GM19324 (cell line): ENCODE data around the gene NEIL3.

Experiments used
- ATAC-seq: cut with Tn5 transposase; IDR thresholded peaks from one replicate; pipeline ENCODE4 v1.9.1; 2021; ENCODE audit warnings: mild to moderate bottlenecking, moderate library complexity; ENCODE audit not compliant: unreplicated experiment, low FRiP score

NEIL3 gene, protein sequence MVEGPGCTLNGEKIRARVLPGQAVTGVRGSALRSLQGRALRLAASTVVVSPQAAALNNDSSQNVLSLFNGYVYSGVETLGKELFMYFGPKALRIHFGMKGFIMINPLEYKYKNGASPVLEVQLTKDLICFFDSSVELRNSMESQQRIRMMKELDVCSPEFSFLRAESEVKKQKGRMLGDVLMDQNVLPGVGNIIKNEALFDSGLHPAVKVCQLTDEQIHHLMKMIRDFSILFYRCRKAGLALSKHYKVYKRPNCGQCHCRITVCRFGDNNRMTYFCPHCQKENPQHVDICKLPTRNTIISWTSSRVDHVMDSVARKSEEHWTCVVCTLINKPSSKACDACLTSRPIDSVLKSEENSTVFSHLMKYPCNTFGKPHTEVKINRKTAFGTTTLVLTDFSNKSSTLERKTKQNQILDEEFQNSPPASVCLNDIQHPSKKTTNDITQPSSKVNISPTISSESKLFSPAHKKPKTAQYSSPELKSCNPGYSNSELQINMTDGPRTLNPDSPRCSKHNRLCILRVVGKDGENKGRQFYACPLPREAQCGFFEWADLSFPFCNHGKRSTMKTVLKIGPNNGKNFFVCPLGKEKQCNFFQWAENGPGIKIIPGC

DNA sequence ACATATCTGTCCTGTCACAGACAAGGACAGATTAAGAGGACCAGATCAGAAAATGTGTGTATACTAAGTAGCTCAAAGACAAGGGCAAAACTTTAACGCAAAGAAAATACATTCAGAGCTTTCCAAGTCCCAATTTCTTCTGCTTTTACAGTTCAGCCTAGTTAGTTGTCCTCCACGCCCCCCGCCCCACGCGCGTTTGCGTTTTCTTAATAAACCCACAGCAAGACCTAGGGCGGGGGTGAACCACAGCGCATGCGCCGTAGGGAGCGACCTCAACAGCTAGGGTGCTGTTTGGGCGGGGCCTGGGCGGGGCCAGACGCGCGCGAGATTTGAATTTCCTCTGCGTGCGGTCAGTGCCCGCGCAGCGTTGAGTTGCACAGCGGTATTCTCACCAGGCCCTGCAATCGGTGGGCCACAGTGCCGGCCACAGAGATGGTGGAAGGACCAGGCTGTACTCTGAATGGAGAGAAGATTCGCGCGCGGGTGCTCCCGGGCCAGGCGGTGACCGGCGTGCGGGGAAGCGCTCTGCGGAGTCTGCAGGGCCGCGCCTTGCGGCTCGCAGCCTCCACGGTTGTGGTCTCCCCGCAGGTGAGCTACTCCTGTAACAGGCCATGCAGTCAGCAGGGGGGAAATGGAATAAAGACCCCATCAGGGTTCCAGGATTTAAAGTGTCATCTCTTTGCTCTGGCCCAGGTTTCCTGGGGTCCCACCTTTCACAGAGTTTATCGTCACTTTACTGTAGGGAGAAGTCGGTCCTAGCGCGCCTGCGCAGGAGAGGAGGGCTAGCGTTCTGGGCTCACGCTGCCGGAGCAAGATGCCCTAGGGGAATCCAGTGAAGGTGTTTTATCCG, at the start of gene NEIL3:
NEIL3 (plus strand) TSS at position 353 of the 850 bp plus-strand sequence; CDS start at position 433, 80 bp downstream.
- peak; percentile 89 for ATAC-seq

DNA sequence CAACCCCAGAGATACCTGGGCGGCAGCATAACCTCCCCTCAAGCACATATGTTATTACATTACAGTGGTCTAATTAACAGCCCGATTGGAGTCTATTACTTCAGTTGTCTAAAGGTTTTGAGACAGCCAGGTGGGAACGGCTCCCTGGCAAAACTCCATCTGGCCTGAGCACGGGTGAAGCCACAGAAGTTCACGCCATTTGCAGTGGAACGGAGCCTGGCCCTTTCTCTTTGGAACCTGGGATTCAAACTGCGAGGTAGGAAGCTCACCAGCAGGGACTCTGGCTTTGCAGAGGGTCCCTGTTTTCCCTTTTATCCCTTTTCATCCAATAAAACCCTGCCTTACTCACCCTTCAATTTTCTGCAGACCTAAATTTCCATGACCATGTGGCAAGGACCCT, 45.9 kb upstream of the NEIL3 start:
- ATAC-seq, result no peak

DNA sequence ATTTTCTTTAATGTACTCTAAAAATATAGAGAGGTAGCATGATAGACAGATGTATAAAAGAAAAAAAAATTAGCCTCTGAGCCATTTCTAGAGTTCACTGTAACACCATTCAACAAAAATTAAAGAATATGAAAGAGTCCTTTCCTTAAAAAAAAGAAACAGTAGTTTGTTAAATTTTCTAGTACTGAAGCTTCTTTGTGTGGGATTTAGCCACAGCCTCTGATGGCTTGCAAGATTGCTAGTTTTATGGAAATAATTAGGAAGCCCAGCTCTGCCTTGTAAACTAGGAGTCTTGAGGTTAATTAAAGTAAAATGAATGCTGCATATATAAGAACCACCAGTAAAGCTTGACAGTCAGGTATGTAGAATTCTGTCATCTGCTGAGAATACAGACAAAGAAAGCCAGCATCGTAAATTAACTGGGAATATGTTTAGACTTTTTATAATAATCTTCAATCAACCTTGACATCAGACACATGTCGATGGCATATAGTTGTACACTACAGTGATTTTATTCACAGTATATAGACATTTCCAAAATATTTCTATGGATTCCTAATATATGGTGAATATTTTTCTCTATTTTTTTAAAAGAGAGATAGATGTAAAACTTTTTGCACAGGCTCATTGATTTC, 44.8 kb upstream of the NEIL3 start:
- ATAC-seq, result no peak

DNA sequence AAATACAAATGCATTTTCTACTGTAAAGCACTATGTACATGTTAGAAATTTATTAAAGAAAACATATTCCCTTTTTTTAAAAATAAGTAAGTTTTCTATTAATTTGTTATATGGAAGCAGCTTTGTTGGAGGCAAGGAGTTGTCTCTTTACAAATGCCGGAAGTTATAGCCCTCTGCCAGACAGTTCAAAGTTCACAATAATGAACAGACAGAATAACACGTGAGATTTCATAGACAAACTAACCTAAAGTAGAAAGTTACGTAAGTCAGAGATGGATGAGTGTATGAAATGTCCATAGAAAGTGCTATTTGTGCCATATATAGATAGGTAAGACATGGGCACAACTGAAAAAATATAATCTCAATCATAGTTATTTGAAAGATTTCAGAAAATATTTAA, 43.9 kb upstream of the NEIL3 start:
- no peak for ATAC-seq

DNA sequence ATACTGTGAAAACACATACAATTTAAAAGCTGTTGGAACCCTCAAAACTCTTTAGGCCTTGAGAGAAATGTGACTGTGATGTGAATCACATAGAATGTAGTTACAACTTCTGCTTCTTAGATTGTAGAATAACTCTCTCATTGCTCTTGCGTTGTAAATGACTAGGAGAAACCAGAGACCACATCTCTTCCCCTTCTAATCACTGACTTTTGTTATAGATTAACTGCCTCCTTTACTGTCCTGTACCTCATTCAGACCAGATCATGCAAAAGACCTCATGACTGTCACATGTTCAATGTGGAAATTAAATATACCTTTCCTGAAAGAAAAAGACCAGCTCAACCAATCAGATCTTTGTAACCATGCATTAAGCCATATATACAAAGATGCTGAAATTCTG, 43.2 kb upstream of the NEIL3 start:
- no peak for ATAC-seq

DNA sequence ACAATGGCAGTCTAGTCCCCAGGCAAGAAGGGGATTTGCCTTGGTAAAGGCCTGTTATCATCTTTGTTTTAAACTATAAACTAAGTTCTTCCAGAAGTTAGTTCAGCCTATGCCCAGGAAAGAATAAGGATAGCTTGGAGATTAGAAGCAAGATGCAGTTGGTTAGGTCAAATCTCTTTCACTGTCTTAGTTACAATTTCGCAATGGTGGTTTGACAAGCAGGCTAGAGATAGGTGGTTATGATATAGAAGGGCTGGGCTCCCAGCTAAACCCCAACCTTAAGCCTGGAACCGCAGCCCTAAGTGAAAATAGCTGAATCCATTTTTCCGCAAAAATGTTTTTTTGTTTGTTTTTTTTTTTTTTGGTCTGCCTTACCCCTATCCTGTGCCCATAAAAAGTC, 41.8 kb upstream of the NEIL3 start:
- no peak for ATAC-seq

DNA sequence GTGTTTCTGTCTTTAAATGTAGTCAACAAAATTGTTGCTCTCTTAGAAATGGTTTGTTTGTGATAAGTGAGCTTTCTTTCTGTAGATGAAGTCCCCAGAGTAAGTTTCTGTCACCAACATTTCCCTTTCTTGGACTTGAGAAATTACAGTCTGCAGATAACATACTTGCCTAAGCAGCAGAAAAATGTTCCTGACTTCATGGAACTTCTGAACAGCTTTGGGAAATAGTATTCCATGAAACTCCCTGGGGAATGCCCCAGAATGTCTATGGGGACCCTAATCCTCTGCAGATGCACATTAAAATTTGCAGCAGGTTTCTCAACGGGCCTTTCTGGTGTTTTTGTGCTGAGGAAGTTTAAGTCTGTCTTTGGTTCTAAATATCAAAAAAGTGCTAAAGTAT, 38.6 kb upstream of the NEIL3 start:
- ATAC-seq, result no peak

DNA sequence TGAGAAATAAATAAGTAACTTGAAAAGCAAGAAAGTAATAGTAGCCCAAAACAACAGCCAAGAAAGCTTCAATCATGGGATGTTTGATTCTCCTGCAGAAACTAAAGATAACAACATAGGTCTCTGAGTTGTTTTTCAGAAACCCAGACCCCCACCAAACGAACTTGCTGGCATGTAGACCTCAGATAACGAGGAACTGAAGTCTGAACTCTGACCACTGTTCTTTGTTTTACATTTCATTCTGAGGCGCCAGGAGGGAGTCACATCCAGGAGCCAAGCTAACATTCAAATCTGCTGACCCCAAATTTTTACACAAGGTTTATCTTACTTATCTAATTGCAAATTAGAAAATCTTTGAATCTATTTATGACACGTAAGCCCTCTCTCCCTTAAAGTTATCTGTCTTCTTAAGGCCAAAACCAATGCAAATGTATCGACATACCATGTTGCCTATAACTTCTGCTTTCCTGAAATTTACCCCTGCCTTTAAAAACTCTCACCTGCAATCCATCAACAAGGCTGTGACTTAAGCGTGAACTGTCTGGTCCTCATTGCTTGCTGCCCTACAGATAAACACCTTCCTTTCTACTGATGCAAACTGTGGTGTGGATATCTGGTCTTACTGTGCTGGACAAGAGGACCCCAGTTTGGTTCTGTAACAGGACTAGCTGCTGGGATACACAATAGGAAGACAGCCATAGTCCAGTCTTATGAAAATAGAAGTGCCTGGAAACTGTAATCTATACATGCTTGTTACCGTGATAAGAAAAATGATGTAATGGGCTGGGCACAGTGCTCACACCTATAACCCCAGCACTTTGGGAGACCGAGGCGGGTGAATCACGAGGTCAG, 37.5 kb upstream of the NEIL3 start:
- ATAC-seq, result no peak

DNA sequence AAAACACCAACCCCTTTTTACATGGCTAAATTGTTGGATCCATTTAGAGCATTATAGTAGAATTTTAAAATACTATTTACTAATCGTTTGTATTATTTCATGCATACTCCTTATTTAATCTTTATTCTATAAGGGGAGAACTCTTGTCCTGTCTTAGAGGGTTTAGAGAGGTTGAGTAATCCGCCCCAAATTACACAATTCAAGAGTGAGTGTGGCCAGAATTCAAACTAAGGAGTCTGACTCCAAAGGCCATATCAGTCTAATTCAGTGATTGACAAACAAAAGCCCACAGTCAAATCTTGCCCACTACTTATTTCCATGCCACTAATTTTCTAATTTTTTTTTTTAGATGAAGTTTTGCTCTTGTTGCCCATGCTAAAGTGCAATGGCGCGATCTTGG, 33.7 kb upstream of the NEIL3 start:
- ATAC-seq, result no peak

DNA sequence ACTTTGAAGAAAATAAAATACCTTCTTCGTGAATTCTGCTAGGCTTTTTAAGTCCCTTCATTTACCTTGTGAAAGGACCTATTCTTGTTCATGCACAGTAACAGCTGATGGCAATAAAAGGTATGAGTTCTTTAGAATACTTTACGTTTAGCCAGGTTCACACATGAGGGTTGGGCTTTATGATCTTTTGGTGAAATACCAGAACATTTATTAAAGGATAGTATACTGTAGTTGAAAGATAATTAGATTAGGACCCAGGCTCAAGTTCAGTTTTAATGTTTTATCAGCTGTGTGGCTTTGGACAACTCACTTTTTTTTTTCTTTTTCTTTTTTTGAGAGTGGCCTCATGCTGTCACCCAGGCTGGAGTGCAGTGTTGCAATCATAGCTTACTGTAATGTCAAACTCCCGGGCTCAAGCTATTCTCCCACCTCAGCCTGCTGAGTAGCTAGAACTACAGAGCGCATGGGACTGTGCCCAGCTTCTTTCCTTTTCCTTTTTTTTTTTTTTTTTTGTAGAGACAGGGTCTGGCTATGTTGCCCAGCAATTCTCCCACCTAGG, 28.2 kb upstream of the NEIL3 start:
- ATAC-seq, result no peak

DNA sequence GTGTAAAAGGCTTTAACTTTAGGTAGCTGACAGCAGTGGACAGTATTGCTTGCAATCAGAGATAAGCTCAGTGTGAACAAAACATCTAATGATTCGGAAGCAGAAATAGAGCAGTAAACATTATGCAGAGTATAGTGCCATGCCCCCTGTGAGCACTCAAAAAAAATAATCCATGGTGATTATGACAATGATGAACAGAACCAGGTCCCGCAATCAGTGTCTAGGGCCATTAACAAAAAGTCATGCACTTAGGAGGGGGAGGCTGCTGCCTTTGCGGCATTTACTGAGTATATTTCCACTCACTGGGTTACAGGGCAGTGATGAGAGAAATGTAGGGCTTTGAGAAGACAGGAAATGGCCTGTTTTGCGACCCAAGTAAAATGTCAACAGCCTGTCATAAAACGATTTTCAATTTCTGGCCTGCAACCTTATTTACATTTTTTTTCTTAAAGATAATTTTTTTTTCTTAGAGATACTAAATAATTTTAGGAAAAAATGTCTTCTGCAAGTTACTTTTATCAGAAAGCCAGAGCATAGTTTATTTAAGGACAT, 27.3 kb upstream of the NEIL3 start:
- ATAC-seq, result no peak

DNA sequence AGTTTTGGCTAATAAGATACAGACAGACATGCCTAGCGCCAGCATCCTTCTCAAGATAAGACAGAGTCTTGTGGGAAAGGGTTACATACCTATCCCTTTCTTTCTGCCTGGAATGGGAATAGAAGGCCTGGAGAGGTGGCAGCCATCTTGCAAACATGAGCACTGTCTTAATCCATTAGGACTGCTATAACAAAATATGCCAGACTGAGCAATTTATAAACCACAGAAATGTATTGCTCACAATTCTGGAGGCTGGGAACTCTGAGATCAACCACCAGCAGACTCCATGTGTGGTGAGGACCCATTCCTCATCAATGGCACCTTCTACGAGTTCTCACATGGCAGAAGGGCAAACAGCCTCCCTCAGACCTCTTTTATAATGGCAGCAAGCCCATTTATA, 26.5 kb upstream of the NEIL3 start:
- ATAC-seq, result no peak

DNA sequence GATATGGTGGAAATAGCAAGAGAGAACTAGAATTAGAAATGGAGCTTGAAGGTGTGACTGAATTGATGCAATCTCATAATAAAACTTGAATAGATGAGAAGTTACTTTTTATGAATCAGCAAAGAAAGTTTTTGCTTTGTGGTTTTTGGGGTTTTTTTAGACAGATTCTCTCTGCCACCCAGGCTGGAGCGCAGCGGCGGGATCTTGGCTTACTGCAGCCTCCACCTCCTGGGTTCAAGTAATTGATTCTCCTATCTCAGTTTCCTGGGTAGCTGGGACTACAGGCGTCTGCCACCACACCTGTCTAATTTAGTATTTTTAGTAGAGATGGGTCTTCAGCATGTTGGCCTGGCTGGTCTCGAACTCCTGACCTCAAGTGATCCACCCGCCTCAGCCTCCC, 23.7 kb upstream of the NEIL3 start:
- no peak for ATAC-seq

DNA sequence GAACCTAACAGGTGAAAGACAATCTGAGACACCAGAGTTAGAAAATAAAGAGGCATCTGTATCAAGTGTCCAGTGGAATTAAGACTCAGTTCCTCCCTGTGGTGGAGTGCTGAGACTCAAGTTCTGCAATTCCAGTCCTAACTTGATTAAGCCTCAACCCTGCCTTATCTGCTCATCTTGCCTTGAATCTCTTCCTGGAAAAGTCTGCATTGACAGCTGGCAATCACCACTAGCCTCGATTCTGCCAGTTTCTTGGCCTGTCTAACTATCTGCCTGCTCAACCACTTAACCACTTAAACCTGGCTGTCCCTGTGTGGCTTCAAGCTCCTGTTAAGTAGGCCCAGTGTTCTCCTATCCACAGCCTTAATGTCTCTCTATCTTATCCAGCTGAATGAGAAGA, 22.4 kb upstream of the NEIL3 start:
- ATAC-seq, result no peak

DNA sequence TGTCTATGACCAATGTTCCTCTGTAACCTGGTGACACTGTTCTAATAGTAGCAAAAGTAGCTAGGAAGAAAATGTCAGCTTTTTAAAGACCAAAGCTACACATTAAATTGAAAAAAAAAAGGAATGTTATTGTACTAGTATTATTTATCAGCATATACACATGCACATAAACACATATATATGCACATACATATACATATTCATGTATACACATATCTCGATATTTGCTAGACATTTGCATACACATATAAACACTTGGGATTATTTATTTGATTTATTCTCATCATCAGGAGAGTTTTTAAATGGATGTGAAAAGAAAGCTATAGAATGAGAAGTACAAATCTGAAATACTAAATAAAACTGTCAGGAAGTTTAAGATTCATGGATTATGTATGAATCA, 21.3 kb upstream of the NEIL3 start:
- no peak for ATAC-seq

DNA sequence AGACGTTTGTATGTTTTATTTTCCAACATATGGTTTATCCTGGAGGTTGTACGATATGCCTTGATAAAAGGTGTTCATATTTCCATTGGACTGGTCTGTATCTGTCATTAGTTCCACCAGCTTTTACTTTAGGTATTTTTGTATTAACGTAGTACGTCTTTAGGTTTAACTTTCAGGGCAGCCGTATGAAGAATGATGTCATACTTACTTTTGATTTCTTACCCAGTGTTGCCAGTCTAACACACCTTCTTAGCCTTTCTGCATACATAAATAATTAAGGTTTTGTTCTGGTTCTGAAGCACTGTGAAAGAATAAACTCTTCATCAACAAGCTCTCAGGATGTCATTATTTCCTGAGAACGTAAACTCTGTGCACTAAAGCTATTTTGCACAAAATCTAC, 18.9 kb upstream of the NEIL3 start:
- ATAC-seq, result no peak

DNA sequence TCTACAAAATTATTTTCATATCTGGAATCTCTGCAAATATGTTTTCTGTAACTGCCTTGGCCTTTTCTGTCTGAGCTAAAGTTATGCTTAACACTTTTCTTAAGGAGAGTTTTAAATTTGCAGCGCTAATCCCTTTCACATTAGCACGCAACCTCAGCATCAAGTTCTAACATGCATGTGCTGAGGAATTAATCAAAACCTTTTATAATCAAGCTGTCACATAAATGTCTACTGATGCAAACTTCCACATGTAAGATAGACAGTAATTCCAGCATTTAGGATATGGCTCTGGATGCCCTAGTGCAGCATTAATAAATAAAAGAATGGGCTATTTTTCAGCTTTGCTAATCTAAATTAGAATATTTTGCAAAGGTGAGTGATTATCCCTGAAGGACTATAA, 17.5 kb upstream of the NEIL3 start:
- no peak for ATAC-seq

DNA sequence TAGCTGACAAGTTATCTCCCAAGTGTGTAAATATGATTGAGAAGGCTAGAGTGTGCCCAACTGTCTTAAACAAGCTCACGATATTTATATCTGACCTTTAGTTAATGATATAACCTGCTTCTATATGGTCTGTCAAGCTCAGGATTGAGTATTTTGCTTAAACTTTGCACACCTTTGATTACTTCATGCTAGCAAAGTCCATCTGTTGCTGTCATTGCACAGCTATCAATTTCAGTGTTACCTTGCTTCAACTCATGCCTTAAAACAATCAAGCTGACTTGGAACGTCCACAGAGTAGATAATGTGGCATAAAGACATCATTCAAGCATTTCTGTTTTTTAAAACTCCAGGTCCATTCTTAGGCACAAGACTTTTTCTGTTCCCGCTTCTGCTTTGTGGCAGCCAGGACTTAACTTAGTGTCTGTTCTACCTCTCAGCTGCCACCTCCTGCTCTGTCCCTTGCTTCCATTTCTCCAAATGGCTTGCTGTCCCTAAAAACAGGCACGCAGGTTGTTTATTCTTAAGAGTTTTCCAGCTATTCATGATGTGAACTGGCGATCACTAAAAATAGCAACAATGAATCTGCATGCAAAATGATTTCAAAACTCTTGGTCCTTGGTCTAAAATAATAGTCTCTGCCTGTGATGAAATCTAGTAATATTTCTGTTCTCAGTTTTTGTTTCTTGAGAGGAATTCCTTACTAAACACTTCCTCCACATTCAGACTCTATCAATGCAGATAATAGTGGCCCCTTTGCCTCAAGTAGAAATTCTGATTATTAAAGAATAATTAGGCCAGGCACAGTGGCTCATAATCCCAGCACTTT, 16.3 kb upstream of the NEIL3 start:
- ATAC-seq, result peak; percentile 62
